Chondrocyte (in vitro differentiated cells): ENCODE measurements around the gene ITPR1. TPM values are rescaled to one million over a fixed set of nuclear protein-coding genes. Genes with fewer than 3 reads are reported as not detected.

ENCODE experiments used
- DNase-seq: peaks from one replicate; pipeline ENCODE4 v3.0.0; 2021; ENCODE audit warnings: mixed read lengths, low spot score
- H3K27ac Mint-ChIP-seq: one replicate; pipeline ENCODE4 v1.8.0; 2021; ENCODE audit warnings: mild to moderate bottlenecking, moderate library complexity, mixed read lengths; ENCODE audit not compliant: unreplicated experiment
- H3K27me3 Mint-ChIP-seq: 2 replicates; pipeline ENCODE4 v1.8.0; 2021; ENCODE audit warnings: low read depth, mixed read lengths
- H3K36me3 Mint-ChIP-seq: 2 replicates; pipeline ENCODE4 v1.8.0; 2021; ENCODE audit warnings: low read depth, mixed read lengths
- H3K4me1 Mint-ChIP-seq: 2 replicates; pipeline ENCODE4 v1.8.0; 2021; ENCODE audit warnings: low read depth, mild to moderate bottlenecking, mixed read lengths
- H3K4me3 Mint-ChIP-seq: one replicate; pipeline ENCODE4 v1.8.0; 2021; ENCODE audit warnings: mild to moderate bottlenecking, moderate library complexity, mixed read lengths; ENCODE audit not compliant: unreplicated experiment
- H3K9me3 Mint-ChIP-seq: 2 replicates; pipeline ENCODE4 v1.8.0; 2021; ENCODE audit warnings: low read depth, mixed read lengths
- CTCF ChIP-seq: fragments of 200-600 bp; sonication (generic); IDR thresholded peaks from 2 replicates; pipeline ENCODE4 v1.5.0; 2021; ENCODE audit warnings: antibody characterized with exemption, mild to moderate bottlenecking, moderate library complexity
- total RNA-seq: library from RNA; stranded (reverse); gene quantifications from 3 replicates; pipeline ENCODE4 v1.2.1, GENCODE V29; 2021

ITPR1 gene
- total RNA-seq, 1 donor from 2014 or later: 45.0 TPM

GRCh38 chr3:4570840-4571621 lies 77.9 kb downstream of the ITPR1 start:
- TF ChIP-seq CTCF: no peak
- Mint-ChIP-seq H3K36me3 (peaks cover 1% of the 10 kb centered on the region), H3K27me3 (no peaks in the 10 kb centered on the region), H3K4me1 (peaks cover 18% of the 10 kb centered on the region), H3K9me3 (no peaks in the 10 kb centered on the region), H3K27ac (no peak overlapping the region), H3K4me3 (no peak overlapping the region)
- DNase-seq: no peak

GRCh38 chr3:4571690-4572334 lies 78.7 kb downstream of the ITPR1 start:
- no peak overlapping the region for H3K4me3 Mint-ChIP-seq
- H3K36me3 Mint-ChIP-seq: peaks cover 1% of the 10 kb centered on the region
- TF ChIP-seq CTCF: peak; percentile 43
- H3K4me1 Mint-ChIP-seq: peaks cover 18% of the 10 kb centered on the region
- H3K27ac Mint-ChIP-seq: no peak overlapping the region
- no peaks in the 10 kb centered on the region for H3K9me3 Mint-ChIP-seq
- no peak for DNase-seq
- H3K27me3 Mint-ChIP-seq: no peaks in the 10 kb centered on the region

- TF ChIP-seq CTCF: no peak
- DNase-seq: no peak
- peaks cover 1% of the 10 kb centered on the region for H3K36me3 Mint-ChIP-seq
- no peaks in the 10 kb centered on the region for H3K27me3 Mint-ChIP-seq
- no peak overlapping the region for H3K27ac Mint-ChIP-seq
- H3K4me1 Mint-ChIP-seq: peaks cover 18% of the 10 kb centered on the region
- H3K9me3 Mint-ChIP-seq: no peaks in the 10 kb centered on the region
- no peak overlapping the region for H3K4me3 Mint-ChIP-seq
Observed at GRCh38 chr3:4573153-4573552, 80.0 kb downstream of the ITPR1 start.

GRCh38 chr3:4574426-4574965 lies 81.3 kb downstream of the ITPR1 start:
- H3K4me3 Mint-ChIP-seq: no peak overlapping the region
- H3K27me3 Mint-ChIP-seq: no peaks in the 10 kb centered on the region
- no peaks in the 10 kb centered on the region for H3K9me3 Mint-ChIP-seq
- TF ChIP-seq CTCF: no peak
- H3K4me1 Mint-ChIP-seq: peaks cover 17% of the 10 kb centered on the region
- DNase-seq: no peak
- H3K27ac Mint-ChIP-seq: no peak overlapping the region
- H3K36me3 Mint-ChIP-seq: no peaks in the 10 kb centered on the region

GRCh38 chr3:4575381-4575780 lies 82.2 kb downstream of the ITPR1 start:
- Mint-ChIP-seq H3K4me3 (no peak overlapping the region), H3K27ac (no peak overlapping the region), H3K9me3 (no peaks in the 10 kb centered on the region), H3K36me3 (no peaks in the 10 kb centered on the region), H3K27me3 (no peaks in the 10 kb centered on the region), H3K4me1 (peaks cover 13% of the 10 kb centered on the region)
- DNase-seq: no peak
- no peak for TF ChIP-seq CTCF
